ENCODE results near the gene PRSS12.
"Not testable (repeated sequence)": the region's sequence is repeated elsewhere in the genome, so short reads cannot be mapped to it uniquely, and the experiment has no call there.

GRCh38 chr4:118266145-118266496 is 86.7 kb downstream of the PRSS12 start:
- TF ChIP-seq CTCF (IDR thresholded peaks at IDR 0.05); EZH2 (IDR thresholded peaks at IDR 0.05; ENCODE audit: borderline replicate concordance, insufficient read depth, low read depth, low read length, poor library complexity, severe bottlenecking): not testable (repeated sequence)
